H7 (cell line): Measurements from ENCODE around the gene ARHGAP27. TPM values are rescaled to one million over a fixed set of nuclear protein-coding genes. Genes with fewer than 3 reads are reported as not detected.
"Not testable (repeated sequence)": the region's sequence is repeated elsewhere in the genome, so short reads cannot be mapped to it uniquely, and the experiment has no call there.

Experiments
- DNase-seq: peaks from one replicate; pipeline ENCODE4 v3.0.0; 2012
- H3K27me3 ChIP-seq: 2 replicates; pipeline ENCODE4 v1.6.0; 2011; ENCODE audit warnings: mild to moderate bottlenecking, low read length; ENCODE audit not compliant: control insufficient read depth, insufficient read depth
- H3K36me3 ChIP-seq: replicated peaks from 2 replicates; pipeline ENCODE4 v1.5.1; 2011; ENCODE audit warnings: low read length; ENCODE audit not compliant: control insufficient read depth, insufficient read depth
- H3K4me3 ChIP-seq: 2 replicates; pipeline ENCODE4 v1.5.1; 2011; ENCODE audit warnings: low read depth, mild to moderate bottlenecking, control low read depth, low read length, moderate library complexity; ENCODE audit not compliant: insufficient read depth
- total RNA-seq: library from RNA; depleted of rRNA; stranded (reverse); fragments of >200 nt; shearing (Covaris generic); gene quantifications from 2 replicates; pipeline ENCODE4 v1.2.3, GENCODE V29; 2014

ARHGAP27 gene
- total RNA-seq, 1 experiment from 2014 or later = 4.5 TPM

DNA sequence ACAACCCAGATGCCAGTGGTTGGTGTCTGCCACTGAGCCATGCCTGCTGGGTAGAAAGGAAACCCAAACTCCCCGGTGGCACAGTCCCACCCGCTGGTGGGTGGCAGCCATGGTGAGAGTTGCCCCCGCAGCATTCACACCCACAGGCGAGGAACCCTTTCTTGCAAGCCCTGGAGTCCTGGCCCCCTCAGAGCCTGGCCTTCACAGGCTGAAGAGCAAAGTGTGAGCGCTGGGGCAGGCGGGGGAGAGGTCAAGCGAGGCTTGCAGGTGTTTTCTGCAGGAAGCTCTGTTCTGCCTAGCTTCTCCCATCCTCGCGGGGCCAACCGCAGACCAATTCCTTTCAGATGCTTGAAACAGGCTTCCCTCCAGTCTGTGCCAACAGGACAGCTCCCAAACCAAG is 19.0 kb upstream of the ARHGAP27 start:
- H3K4me3 ChIP-seq, H3K27me3 ChIP-seq, DNase-seq, H3K36me3 ChIP-seq: not testable (repeated sequence)

DNA sequence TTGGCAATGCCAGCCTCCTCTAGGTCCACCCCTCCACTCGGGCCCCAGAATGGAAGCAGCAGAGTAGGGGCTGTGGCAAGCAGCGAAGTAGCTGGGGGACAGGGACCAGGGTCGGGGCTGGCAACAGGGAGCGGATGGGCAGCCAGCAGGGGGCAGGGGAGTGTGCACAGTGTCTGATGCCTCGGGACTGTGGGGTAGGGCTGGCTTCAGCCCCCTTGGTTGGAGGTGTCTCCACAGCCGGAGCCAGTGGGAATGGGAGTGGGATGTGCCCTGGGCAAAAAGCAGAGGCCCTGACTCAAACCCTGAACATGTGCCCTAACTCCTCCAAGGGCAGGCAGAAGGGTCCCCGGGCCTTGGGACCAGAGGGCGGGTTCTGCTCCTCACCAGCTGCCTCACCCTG is 18.5 kb upstream of the ARHGAP27 start:
- Histone ChIP-seq H3K36me3 (no peaks in the 10 kb centered on the region), H3K4me3 (no peak overlapping the region)
- DNase-seq = peak; percentile 67

DNA sequence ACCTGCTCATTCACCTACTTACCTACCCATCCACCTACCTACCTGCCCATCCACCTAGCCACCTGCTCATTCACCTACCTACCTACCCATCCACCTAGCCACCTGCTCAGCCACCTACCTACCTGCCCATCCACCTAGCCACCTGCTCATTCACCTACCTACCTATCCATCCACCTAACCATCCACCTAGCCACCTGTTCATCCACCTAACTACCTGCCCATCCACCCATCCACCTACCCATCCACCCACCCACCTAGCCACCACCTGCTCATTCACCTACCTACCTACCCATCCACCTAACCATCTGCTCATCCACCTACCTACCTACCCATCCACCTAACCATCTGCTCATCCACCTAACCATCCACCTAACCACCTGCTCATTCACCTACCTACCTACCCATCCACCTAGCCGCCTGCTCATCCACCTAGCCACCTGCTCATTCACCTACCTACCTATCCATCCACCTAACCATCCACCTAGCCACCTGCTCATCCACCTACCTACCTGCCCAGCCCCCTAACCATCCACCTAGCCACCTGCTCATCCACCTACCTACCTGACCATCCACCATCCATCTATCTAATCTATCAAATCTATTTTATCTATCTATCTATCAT is 17.1 kb upstream of the ARHGAP27 start:
- H3K27me3 ChIP-seq, H3K4me3 ChIP-seq, H3K36me3 ChIP-seq, DNase-seq: not testable (repeated sequence)

More for the DNA sequence above, 18.5 kb upstream of the ARHGAP27 start:
- no peaks in the 10 kb centered on the region for H3K27me3 ChIP-seq

DNA sequence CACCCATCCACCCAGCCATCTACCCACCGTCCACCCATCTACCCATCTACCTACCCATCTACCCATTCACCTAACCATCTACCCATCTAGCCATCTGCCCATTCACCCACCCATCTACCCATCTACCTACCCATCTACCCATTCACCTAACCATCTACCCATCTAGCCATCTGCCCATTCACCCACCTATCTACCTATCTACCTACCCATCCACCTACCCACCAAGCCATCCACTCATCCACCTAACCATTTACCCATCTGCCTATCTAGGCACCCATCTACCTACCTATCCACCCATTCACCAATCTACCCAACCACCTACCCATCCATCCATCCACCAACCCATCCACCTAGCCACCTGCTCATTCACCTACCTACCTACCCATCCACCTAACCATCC is 16.6 kb upstream of the ARHGAP27 start:
- not testable (repeated sequence) for DNase-seq, H3K27me3 ChIP-seq, H3K4me3 ChIP-seq, H3K36me3 ChIP-seq

DNA sequence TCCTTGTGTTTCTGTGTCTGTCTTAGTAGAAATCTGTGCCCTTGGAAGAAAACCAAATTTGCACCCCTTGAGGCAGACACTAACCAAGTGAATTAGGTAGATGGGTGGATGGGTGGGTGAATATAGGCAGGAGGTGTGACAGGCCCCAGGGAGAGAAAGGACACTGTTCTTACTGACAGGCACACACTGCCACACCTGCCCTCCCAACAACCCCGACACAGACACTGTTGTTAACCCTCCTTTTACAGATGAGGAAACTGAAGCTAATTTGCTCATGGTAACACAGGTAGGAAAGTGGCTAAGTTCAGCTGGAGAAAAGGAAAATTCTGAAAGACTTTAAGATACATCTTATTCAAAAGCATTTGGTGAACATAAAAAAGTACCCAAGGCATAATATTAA is 15.8 kb upstream of the ARHGAP27 start:
- H3K4me3 ChIP-seq, DNase-seq: not testable (repeated sequence)

DNA sequence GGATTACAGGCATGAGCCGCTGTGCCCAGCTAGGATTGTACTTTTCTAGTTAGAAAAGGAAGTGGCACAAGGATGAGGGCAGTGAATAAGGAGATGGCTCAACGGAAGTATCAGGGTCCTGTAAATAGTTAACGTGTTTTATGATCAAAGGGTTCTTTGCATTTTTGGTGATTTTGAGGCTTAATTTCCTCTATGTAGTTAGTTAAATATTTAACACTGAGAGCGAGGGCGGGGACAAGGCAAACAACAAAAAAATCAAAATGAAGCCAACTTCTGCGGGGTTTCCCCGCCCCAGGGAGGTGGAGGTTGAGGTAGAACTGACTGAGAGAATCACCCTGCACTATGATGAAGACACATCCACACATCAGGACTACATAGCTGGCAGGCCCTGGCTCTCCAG is 15.4 kb upstream of the ARHGAP27 start:
- H3K27me3 ChIP-seq, H3K4me3 ChIP-seq, DNase-seq, H3K36me3 ChIP-seq: not testable (repeated sequence)

More for the DNA sequence above, 15.8 kb upstream of the ARHGAP27 start:
- H3K36me3 ChIP-seq, H3K27me3 ChIP-seq: not testable (repeated sequence)

DNA sequence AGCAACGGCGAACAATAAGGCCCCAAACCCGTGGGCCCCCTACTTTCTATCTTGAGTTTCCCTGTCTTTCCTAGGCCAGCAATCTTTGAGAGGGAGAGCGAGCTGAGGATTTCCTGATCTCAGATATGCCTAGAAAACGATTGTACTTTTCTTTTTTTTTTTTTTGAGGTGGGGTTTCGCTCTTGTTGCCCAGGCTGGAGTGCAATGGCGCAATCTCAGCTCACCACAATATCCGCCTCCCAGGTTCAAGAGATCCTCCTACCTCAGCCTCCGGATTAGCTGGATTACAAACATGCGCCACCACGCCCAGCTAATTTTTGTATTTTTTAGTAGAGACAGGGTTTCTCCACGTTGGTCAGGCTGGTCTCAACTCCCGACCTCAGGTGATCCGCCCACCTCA is 15.0 kb upstream of the ARHGAP27 start:
- H3K27me3 ChIP-seq, H3K4me3 ChIP-seq, H3K36me3 ChIP-seq, DNase-seq: not testable (repeated sequence)

DNA sequence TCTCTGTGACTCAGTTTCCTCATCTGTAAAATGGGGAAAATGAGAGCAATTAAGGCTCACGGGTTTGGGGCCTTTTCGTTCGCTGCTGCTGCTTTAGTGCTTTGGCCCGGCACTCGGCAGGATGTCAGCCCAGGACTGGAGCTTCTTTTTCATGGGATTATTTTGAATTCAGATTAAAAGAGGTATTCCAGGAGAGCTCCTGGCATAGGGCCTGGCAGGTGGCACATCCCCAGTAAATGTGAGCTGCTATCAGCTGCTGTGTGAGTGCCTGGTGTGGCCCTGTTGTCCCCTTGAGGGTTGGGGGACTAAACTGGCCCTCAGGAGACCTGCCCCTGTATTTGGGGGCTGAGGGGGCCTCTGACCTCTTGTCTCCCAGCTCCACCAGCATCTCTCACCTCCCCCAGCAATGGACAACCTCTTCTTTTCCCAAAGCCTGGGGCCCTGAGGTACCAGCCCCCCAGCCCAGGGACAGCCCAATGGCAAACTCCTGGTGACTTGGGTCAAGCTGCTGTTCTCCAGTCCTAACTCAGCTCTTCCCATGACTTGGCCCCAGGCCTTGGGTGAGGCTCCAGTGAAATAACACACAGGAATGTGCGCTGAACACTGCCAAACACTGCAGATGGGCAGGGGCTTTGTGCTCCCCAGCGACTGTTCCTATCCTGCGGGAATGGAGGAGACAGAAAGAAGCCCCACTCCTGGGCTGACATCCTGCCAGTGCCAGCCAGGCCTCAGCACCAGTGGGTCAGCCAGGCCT is 14.4 kb upstream of the ARHGAP27 start:
- DNase-seq, H3K4me3 ChIP-seq, H3K36me3 ChIP-seq, H3K27me3 ChIP-seq: not testable (repeated sequence)

DNA sequence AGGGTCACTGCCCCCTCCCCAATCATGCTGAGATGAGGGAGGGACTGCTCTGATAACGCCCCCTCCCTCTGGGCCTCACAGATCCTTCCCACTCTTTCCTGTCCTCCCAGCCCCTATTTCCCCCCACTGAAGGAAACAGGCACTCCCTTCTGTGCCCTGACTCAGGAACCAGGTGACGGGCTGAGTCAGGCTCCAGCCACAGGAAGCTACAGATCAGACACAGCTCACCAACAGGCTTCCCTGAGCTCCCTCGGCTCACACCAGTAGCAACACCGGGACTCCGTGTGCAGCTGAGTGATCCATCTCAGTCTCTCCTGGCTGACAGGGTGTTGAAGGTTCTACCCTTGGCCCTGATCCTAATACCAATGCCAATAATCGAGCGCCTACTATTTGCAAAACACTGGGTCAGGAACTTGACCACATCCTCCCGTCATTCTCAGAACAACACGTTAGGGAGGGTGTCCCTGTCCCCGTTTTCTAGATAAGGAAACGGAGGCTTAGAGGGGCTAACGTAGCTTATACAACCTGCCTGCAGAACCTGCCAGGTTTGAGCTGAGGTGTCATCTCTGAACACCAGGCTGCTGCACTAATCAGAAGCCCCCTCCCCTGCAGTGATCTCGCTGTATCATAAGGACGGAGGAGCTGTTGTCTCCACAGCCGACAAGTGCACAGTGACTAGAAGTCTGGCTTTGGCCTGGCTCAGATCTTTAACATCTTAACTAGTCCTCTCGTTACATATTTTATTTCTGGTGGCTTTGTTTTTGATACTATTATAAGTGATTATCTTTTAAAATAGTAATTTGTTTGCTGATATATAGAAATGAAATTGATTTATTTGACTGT is 13.5 kb upstream of the ARHGAP27 start:
- DNase-seq, H3K36me3 ChIP-seq, H3K27me3 ChIP-seq: not testable (repeated sequence)

DNA sequence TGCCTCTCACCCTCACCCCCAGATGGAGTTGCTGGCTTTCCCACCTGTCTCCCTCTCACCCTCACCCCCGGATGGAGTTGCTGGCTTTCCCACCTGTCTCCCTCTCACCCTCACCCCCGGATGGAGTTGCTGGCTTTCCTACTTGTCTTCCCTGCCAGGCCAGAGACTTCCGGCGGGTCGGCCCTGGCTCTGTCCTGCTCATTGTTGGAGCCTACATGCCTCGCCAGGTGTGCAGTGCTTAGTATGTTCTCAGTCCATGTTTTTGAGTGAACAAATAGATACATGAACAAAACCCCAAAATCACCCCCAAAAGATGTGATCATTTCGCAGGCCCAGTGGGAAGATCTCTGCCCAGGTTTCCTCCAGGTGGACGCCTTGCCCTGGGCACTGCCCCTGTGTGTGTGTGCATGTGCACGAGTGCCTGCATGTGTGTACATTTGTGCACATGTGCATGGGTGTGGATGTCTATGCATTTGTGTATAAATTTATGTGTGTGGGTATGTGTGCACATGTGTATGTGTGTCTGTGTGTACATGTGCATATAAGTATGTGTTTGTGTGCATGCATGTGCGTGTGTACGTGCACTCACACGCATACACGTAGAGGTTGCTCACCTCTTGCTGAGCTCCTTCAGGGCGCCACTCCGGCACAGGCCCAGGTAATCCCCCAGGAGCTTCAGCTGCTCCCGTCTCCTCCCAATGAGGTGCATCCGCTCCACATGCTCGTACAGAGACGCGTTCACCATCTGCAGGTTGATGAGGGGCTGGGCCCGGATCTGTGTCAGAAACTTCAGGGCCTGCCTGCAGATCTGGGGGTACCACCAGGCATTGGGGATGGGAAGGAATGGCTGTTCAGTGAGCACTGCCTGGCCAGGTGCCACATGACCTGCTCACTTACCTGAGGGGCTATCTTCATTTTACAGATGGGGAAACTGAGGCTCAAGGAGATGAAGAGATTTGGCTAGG is 12.5 kb upstream of the ARHGAP27 start:
- H3K4me3 ChIP-seq, H3K27me3 ChIP-seq, H3K36me3 ChIP-seq, DNase-seq: not testable (repeated sequence)

More for the DNA sequence above, 13.5 kb upstream of the ARHGAP27 start:
- H3K4me3 ChIP-seq = not testable (repeated sequence)

DNA sequence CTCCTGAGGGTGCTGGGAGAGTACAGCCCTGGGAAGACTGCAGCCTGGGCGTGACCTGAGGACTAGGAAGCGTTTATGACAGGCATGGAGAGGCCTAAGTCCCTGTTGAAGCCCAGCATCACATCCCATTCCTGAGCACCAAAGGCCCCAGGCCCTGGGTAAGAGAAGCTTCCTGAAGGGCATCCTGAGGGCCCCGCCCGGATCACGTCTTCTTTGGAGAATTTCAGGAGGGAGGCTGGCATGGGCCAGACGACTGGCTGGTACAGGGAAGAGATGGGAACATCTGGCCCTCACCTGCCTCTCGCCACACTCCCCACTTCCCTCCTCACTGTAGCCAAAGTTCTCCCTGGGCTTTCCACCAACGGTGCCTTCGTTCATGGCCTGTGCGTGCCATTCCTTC is 11.6 kb upstream of the ARHGAP27 start:
- DNase-seq, H3K36me3 ChIP-seq, H3K4me3 ChIP-seq, H3K27me3 ChIP-seq: not testable (repeated sequence)

DNA sequence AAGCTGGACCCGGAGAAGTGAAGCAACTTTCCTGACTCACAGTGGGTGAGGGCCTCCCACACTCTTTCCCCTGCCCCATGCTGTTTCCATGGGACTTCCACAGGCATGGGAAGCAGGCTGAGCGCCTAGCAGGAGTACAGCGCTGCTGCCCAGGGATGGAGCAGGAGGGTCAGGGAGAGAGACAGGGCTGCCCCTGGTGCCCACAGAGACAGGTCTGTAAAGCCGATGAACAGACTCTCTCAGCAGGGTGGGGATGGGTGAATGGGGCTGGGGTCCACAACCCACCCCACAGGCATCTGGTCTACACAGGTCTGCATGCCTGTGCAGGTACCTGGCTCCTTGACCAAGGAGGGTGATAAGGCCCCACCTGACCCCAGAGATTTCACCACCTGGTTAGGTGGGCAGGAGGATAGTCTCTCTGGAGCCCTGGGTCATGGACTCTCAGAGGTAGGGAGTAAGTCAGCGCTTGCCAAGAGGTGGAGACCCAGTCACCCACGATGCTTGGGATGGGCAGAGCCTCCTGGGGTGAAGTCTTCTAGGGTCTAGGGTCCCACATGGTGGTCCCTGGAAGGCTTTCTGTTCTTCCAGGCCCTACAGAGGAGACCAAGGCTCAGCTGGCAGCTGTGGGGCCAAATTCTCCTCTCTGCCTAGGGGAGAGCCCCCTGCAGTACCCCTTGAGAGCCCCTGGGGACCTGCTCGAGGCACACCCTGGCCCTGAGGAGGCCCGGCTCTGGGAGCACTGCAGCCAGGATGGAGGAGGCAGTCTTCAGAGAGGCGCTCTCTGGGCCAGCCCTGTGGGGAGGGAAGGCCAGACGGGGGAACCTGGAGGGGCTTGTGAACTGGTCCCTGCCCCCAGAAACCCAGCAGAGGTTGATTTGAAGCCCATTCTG is 10.9 kb upstream of the ARHGAP27 start:
- H3K36me3 ChIP-seq, H3K27me3 ChIP-seq, DNase-seq: not testable (repeated sequence)

DNA sequence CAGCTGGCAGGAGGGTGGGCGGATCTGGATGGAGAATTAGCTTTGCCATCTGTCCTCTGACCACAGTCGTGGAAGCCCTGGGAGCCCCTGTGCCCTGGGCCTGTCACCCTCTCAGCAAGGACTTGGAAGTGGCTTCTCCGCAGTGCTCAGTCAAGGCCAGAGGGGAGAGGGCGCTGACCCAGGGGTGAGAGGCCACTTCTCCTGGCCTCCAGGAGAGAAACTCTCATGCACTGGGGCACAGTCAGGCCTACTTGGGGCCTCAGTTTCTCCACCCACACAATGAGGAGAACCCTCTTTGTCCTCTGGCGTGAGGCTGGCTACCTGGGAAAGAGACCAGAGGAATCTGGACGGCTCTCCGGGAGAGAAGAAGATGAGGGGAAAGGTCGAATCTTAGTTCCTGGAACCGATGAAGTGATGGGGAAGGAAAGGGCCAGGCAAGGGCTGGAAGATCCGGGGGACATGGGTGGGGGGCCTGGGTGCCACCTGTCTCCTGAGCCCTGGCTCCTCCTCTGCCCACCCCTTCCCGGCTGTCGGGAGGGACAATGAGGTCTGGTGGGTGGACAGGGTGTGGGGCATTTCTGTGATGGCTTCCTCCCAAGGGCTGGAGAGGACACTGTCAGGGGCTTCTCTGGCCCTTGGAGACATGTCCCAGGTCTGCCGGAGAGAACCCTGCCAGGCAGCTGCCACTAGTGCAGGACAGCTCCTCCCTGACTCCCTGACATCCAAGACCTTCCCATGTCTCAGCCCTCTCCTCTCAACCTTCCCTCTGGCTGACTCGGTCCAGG is 9.0 kb upstream of the ARHGAP27 start:
- DNase-seq = peak; percentile 48
- H3K36me3 ChIP-seq = no peaks in the 10 kb centered on the region
- no peaks in the 10 kb centered on the region for H3K27me3 ChIP-seq
- H3K4me3 ChIP-seq = no peak overlapping the region

More for the DNA sequence above, 10.9 kb upstream of the ARHGAP27 start:
- H3K4me3 ChIP-seq = not testable (repeated sequence)
